SU-DHL-6 (cell line): ENCODE data around the gene NKX2-4.

Experiments used
- H2AFZ ChIP-seq: fragments of 200-600 bp; sonication (generic); 2 replicates; pipeline ENCODE4 v1.6.1; 2014; ENCODE audit warnings: low read depth, mild to moderate bottlenecking, moderate library complexity, mixed read lengths, antibody characterized with exemption, low read length; ENCODE audit not compliant: severe bottlenecking
- H3F3A ChIP-seq: fragments of 200-600 bp; shearing (Covaris generic); 2 replicates; pipeline ENCODE4 v1.6.0; 2016; ENCODE audit warnings: antibody characterized with exemption, mild to moderate bottlenecking; ENCODE audit not compliant: insufficient read depth
- H3K27ac ChIP-seq: fragments of 200-600 bp; sonication (generic); 2 replicates; pipeline ENCODE4 v1.5.1; 2016; ENCODE audit warnings: low read depth, mild to moderate bottlenecking, low read length, moderate library complexity, mixed read lengths
- H3K27me3 ChIP-seq: fragments of 200-600 bp; sonication (generic), shearing (Covaris generic); 2 replicates; pipeline ENCODE4 v1.6.0; 2014; ENCODE audit warnings: mild to moderate bottlenecking, low read length
- H3K36me3 ChIP-seq: fragments of 200-600 bp; sonication (generic); 2 replicates; pipeline ENCODE4 v1.6.1; 2014; ENCODE audit warnings: mild to moderate bottlenecking, low read length, mixed read lengths
- H3K4me2 ChIP-seq: fragments of 300-600, 200-600 bp; shearing (Covaris generic), sonication (generic); 2 replicates; pipeline ENCODE4 v1.6.0; 2014; ENCODE audit warnings: low read length, low read depth, mild to moderate bottlenecking; ENCODE audit not compliant: poor library complexity, severe bottlenecking
- H3K4me3 ChIP-seq: fragments of 200-600 bp; sonication (generic); 2 replicates; pipeline ENCODE4 v1.5.1; 2014; ENCODE audit warnings: antibody characterized with exemption, low read length, mild to moderate bottlenecking, mixed read lengths; ENCODE audit not compliant: insufficient read depth, poor library complexity, severe bottlenecking
- H3K79me2 ChIP-seq: fragments of 200-600 bp; sonication (generic); 2 replicates; pipeline ENCODE4 v1.6.1; 2014; ENCODE audit warnings: mild to moderate bottlenecking, low read length, moderate library complexity; ENCODE audit not compliant: insufficient read depth
- H3K9ac ChIP-seq: fragments of 200-600 bp; sonication (generic); 2 replicates; pipeline ENCODE4 v1.7.0; 2014; ENCODE audit warnings: mild to moderate bottlenecking, low read length
- H3K9me2 ChIP-seq: fragments of 200-600 bp; sonication (generic); replicated peaks from 2 replicates; pipeline ENCODE4 v1.6.1; 2014; ENCODE audit warnings: low read length; ENCODE audit not compliant: insufficient read depth
- H3K9me3 ChIP-seq: fragments of 200-600 bp; sonication (generic); 2 replicates; pipeline ENCODE4 v1.6.1; 2014; ENCODE audit warnings: low read length, mixed read lengths; ENCODE audit not compliant: insufficient read depth
- H4K20me1 ChIP-seq: fragments of 200-600 bp; sonication (generic); 2 replicates; pipeline ENCODE4 v1.6.1; 2014; ENCODE audit warnings: low read depth, mild to moderate bottlenecking, antibody characterized with exemption, low read length, moderate library complexity, mixed read lengths
- CTCF ChIP-seq: fragments of 200-600 bp; sonication (generic); IDR thresholded peaks from one replicate; pipeline ENCODE4 v1.5.1; 2017; ENCODE audit warnings: antibody characterized with exemption, mild to moderate bottlenecking, low read length, moderate library complexity; ENCODE audit not compliant: insufficient read depth, poor library complexity, severe bottlenecking
- EZH2phosphoT487 ChIP-seq: fragments of 200-600 bp; sonication (generic), shearing (Covaris generic); conservative IDR thresholded peaks from 2 replicates; pipeline ENCODE4 v1.6.1; 2018; ENCODE audit warnings: mild to moderate bottlenecking, antibody characterized with exemption, low read length, moderate library complexity, mixed read lengths

Gene NKX2-4

GRCh38 chr20:21361266-21361665 lies 36.1 kb downstream of the NKX2-4 start:
- Histone ChIP-seq H3K9me2 (no peaks in the 10 kb centered on the region), H3K9ac (no peak overlapping the region), H3K27me3 (no peaks in the 10 kb centered on the region), H3K36me3 (peaks cover 37% of the 10 kb centered on the region), H3K4me3 (no peak overlapping the region), H3F3A (no peaks in the 10 kb centered on the region), H3K79me2 (no peaks in the 10 kb centered on the region), H2AFZ (no peak overlapping the region), H3K4me2 (no peak overlapping the region), H4K20me1 (no peaks in the 10 kb centered on the region), H3K9me3 (no peaks in the 10 kb centered on the region), H3K27ac (no peak overlapping the region)
- TF ChIP-seq EZH2phosphoT487 = no peak

DNA sequence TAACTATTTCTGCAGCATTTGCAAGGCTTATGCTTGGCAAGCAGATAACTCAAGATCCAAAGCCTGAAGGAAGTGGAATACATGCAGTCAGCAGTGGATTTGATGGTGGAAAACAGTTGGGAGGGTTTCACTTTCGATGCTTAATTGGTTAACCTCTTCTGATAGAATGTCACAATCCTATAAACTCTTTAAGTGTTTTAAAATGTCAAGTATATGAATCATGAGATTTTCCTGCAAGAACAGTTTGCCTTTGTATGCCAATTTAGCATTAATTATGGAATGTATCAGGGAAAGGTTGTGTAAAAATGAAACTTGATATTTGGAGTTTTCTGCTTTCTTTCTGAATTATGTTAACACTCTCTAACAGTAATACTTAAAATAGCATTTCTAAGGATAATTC lies 36.6 kb downstream of the NKX2-4 start:
- Histone ChIP-seq H3K9ac (no peak overlapping the region), H3K36me3 (peaks cover 41% of the 10 kb centered on the region), H3K27me3 (no peaks in the 10 kb centered on the region), H3K79me2 (no peaks in the 10 kb centered on the region), H3F3A (no peaks in the 10 kb centered on the region), H3K27ac (no peak overlapping the region), H4K20me1 (no peaks in the 10 kb centered on the region), H2AFZ (no peak overlapping the region), H3K9me3 (no peaks in the 10 kb centered on the region), H3K9me2 (no peaks in the 10 kb centered on the region), H3K4me3 (no peak overlapping the region), H3K4me2 (no peak overlapping the region)
- TF ChIP-seq CTCF (no peak), EZH2phosphoT487 (no peak)

DNA sequence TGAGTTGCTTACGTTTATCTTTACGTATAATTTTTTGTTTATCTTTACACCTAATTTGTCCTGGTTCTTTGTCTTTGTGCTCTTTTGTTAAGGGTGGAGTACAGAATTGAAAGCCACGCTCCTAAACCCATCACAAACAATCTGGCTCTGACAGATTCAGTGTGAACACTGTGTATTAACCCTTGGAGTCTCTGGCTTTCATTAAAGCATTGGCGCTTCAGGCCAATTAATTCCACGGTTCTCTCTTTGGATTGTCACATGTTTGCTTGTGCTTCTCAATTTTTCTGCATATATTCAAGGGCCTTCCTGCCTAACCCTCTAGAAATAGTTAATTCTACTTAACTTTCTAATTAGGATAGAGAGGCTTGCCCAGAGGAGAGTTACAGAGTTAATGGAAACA lies 38.6 kb downstream of the NKX2-4 start:
- H3K4me3 ChIP-seq = no peak overlapping the region
- no peak overlapping the region for H3K9ac ChIP-seq
- H3K36me3 ChIP-seq = peaks cover 42% of the 10 kb centered on the region
- TF ChIP-seq CTCF (no peak), EZH2phosphoT487 (no peak)
- H3K9me2 ChIP-seq = no peaks in the 10 kb centered on the region
- no peaks in the 10 kb centered on the region for H3K79me2 ChIP-seq
- no peaks in the 10 kb centered on the region for H3K9me3 ChIP-seq
- H3K4me2 ChIP-seq = no peak overlapping the region
- H3F3A ChIP-seq = no peaks in the 10 kb centered on the region; the same call in 1 of the 2 replicates
- H2AFZ ChIP-seq = no peak overlapping the region
- no peaks in the 10 kb centered on the region for H3K27me3 ChIP-seq
- no peaks in the 10 kb centered on the region for H4K20me1 ChIP-seq
- H3K27ac ChIP-seq = no peak overlapping the region

DNA sequence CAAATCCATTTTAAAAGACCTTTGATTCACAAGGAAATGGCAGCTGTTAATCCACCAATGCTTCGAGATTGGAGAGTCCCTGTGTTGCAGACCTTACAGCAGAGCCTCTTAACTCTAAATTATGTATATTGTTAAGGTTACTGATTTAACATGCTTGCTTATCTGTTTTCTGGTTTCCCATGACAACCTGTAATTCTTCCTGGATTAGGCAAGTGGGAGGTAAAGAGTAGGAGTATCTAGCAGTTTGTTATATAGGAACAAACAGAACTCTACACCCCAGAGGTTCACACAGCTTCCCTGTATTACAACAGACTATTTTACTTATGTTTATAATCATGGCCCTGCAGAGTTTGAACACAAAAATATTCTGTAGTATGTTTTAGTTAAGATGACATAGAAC lies 39.5 kb downstream of the NKX2-4 start:
- Histone ChIP-seq H3K27me3 (no peaks in the 10 kb centered on the region), H3K4me3 (no peak overlapping the region), H3K79me2 (no peaks in the 10 kb centered on the region), H3K36me3 (peaks cover 42% of the 10 kb centered on the region), H3K9ac (no peak overlapping the region), H3K9me2 (no peaks in the 10 kb centered on the region), H3F3A (no peaks in the 10 kb centered on the region; the same call in 1 of the 2 replicates), H3K9me3 (no peaks in the 10 kb centered on the region), H3K27ac (no peak overlapping the region), H2AFZ (no peak overlapping the region), H4K20me1 (no peaks in the 10 kb centered on the region), H3K4me2 (no peak overlapping the region)
- TF ChIP-seq EZH2phosphoT487 = no peak
- TF ChIP-seq CTCF = no peak
